ENCODE results near the gene ELAVL1.
"Not testable (repeated sequence)": the region's sequence is repeated elsewhere in the genome, so short reads cannot be mapped to it uniquely, and the experiment has no call there.

The ELAVL1 gene

GRCh38 chr19:7932930-7933300 lies 72.5 kb downstream of the ELAVL1 start:
- no peak for DNase-seq

- DNase-seq, result no peak
Measured at GRCh38 chr19:7932276-7932929, 73.0 kb downstream of the ELAVL1 start.

GRCh38 chr19:7931221-7932061 lies 74.0 kb downstream of the ELAVL1 start:
- DNase-seq, result no peak

- no peak for DNase-seq
Measured at GRCh38 chr19:7930765-7931164, 74.7 kb downstream of the ELAVL1 start.

GRCh38 chr19:7930030-7930429 lies 75.4 kb downstream of the ELAVL1 start:
- DNase-seq, result not testable (repeated sequence)

- DNase-seq, result no peak
Measured at GRCh38 chr19:7928741-7929701, 76.4 kb downstream of the ELAVL1 start.

- DNase-seq, result no peak
Measured at GRCh38 chr19:7928334-7928706, 77.1 kb downstream of the ELAVL1 start.

- no peak for DNase-seq
Measured at GRCh38 chr19:7927605-7928333, 77.7 kb downstream of the ELAVL1 start.

- no peak for DNase-seq
Measured at GRCh38 chr19:7926727-7927604, 78.5 kb downstream of the ELAVL1 start.

- DNase-seq, result no peak
Measured at GRCh38 chr19:7926021-7926726, 79.3 kb downstream of the ELAVL1 start, which contains the start of gene CTXN1. CTXN1 (minus strand) TSS chr19:7926135; CDS start chr19:7925538, 597 bp downstream.

GRCh38 chr19:7925171-7925851 lies 80.1 kb downstream of the ELAVL1 start:
- peak; percentile 45 for DNase-seq

GRCh38 chr19:7924651-7925170 lies 80.7 kb downstream of the ELAVL1 start:
- DNase-seq, result no peak

GRCh38 chr19:7924241-7924640 lies 81.2 kb downstream of the ELAVL1 start:
- no peak for DNase-seq

GRCh38 chr19:7923295-7924191 lies 81.9 kb downstream of the ELAVL1 start:
- no peak for DNase-seq

GRCh38 chr19:7922836-7923195 lies 82.6 kb downstream of the ELAVL1 start:
- no peak for DNase-seq

GRCh38 chr19:7921967-7922835 lies 83.2 kb downstream of the ELAVL1 start:
- no peak for DNase-seq

- DNase-seq, result no peak
Measured at GRCh38 chr19:7921302-7921966, 84.0 kb downstream of the ELAVL1 start.

Measured in NCI-H446 treated with DMSO at 0.1 percent for 48 hours (cell line).